K562 (cell line): ENCODE data around the gene NDUFB10.

Source experiments
- HLTF ChIP-seq: fragments of 450-650 bp; IDR thresholded peaks from 2 replicates; pipeline ENCODE4 v1.6.1; 2016
- IRF1 ChIP-seq: sonication (generic); formaldehyde crosslinking; IDR thresholded peaks from 2 replicates; pipeline ENCODE4 v1.8.0; 2022; ENCODE audit warnings: missing genetic modification reagents, mild to moderate bottlenecking, borderline replicate concordance
- REST ChIP-seq, 2 experiments: fragments of 450-650 bp; formaldehyde crosslinking in 1 of 2; IDR thresholded peaks; 2 replicates each; pipeline versions ENCODE4 v1.4.0 to v1.6.1; 2014 to 2020; ENCODE audit warnings: mild to moderate bottlenecking in 2 of 2, borderline replicate concordance in 1 of 2, low read depth in 1 of 2
- SP1 ChIP-seq: sonication (generic); formaldehyde crosslinking; IDR thresholded peaks from 2 replicates; pipeline ENCODE4 v1.8.1; 2022; ENCODE audit warnings: mild to moderate bottlenecking, missing genetic modification reagents
- TEAD4 ChIP-seq, 2 experiments: sonication (generic) in 1 of 2; formaldehyde crosslinking in 1 of 2; IDR thresholded peaks; 2 replicates each; pipeline versions ENCODE4 v1.6.1 to v1.8.0; 2012 to 2022; ENCODE audit warnings: borderline replicate concordance in 1 of 2, inconsistent platforms in 1 of 2, low read length in 1 of 2, mild to moderate bottlenecking in 1 of 2, missing genetic modification reagents in 1 of 2
- ZBTB7A ChIP-seq: IDR thresholded peaks from 2 replicates; pipeline ENCODE4 v1.6.1; 2011; ENCODE audit warnings: low read depth, mild to moderate bottlenecking, low read length, moderate library complexity, borderline replicate concordance; ENCODE audit not compliant: control insufficient read depth
- ZNF780A ChIP-seq: fragments of 250-450 bp; sonication (Bioruptor Pico); IDR thresholded peaks from 2 replicates; pipeline ENCODE4 v1.5.0; 2021; ENCODE audit warnings: mild to moderate bottlenecking

- TF ChIP-seq IRF1 (CRISPR knock-in tag) (no peak), HLTF (no peak), REST (IDR thresholded peaks at IDR 0.05; ENCODE audit: borderline replicate concordance) (no peak), REST (CRISPR knock-in tag; IDR thresholded peaks at IDR 0.05; ENCODE audit: low read depth) (no peak), ZBTB7A (no peak), SP1 (no peak), ZNF780A (CRISPR knock-in tag) (no peak), TEAD4 (IDR thresholded peaks at IDR 0.05; ENCODE audit: low read length) (no peak), TEAD4 (CRISPR knock-in tag; IDR thresholded peaks at IDR 0.05; ENCODE audit: borderline replicate concordance) (no peak)
These were observed 17.9 kb downstream of the NDUFB10 start for GRCh38 chr16:1976951-1977874.
